C4-2B (cell line): ENCODE data around the gene FOXL1.

Source experiments
- H3K27ac ChIP-seq: fragments of 450-650 bp; 2 replicates; pipeline ENCODE4 v1.5.1; 2017
- ZFX ChIP-seq: fragments of 450-650 bp; IDR thresholded peaks from 2 replicates; pipeline ENCODE4 v1.6.1; 2017
- TF ChIP-seq, protein P1 (sequence below): fragments of 450-650 bp; conservative IDR thresholded peaks from 2 replicates; pipeline ENCODE4 v1.5.1; 2017; ENCODE audit warnings: mild to moderate bottlenecking

FOXL1 gene

DNA sequence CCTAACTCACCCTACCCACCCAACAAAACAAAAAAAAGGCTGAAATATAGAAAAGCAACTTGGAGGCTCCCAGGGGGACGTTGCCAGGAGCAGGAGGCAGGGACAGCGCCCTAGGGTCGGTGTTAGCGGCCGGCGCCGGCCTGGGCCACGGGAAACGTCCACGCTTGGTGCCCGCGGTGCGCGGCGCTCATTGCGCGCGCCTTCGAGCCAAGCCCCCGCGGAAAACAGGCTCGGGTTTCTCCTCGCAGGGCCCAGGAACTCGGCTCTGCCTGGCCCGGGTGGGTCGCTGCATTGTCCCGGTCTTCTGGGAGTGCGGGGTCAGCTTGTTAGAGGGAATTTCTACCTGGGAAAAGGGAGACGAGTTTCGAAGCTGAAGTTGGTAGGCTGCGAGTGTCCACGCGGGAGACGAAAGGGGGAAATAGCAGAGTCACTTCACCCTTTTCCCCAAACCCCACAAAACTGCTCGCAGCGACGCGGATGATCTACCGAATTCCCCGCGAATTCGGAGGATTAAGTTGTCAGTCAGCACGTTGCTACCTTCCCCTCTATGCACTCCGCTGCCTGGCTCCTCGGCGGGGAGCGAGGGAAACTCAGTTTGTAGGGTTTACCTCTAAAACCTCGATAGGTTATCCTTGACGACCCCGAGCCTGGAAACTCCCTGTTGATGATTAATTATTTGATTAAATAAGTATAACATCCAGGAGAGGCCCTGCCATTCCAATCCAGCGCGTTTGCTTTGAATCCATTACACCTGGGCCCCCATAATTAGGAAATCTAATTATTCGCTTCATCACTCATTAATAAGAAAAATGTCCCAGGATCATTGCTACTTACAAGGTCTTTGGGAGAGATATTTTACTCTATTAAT lies 12.5 kb upstream of the FOXL1 start:
- no peak for TF ChIP-seq ZFX
- TF ChIP-seq, protein P1, sequence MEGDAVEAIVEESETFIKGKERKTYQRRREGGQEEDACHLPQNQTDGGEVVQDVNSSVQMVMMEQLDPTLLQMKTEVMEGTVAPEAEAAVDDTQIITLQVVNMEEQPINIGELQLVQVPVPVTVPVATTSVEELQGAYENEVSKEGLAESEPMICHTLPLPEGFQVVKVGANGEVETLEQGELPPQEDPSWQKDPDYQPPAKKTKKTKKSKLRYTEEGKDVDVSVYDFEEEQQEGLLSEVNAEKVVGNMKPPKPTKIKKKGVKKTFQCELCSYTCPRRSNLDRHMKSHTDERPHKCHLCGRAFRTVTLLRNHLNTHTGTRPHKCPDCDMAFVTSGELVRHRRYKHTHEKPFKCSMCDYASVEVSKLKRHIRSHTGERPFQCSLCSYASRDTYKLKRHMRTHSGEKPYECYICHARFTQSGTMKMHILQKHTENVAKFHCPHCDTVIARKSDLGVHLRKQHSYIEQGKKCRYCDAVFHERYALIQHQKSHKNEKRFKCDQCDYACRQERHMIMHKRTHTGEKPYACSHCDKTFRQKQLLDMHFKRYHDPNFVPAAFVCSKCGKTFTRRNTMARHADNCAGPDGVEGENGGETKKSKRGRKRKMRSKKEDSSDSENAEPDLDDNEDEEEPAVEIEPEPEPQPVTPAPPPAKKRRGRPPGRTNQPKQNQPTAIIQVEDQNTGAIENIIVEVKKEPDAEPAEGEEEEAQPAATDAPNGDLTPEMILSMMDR, result no peak
- H3K27ac ChIP-seq, result no peak overlapping the region

DNA sequence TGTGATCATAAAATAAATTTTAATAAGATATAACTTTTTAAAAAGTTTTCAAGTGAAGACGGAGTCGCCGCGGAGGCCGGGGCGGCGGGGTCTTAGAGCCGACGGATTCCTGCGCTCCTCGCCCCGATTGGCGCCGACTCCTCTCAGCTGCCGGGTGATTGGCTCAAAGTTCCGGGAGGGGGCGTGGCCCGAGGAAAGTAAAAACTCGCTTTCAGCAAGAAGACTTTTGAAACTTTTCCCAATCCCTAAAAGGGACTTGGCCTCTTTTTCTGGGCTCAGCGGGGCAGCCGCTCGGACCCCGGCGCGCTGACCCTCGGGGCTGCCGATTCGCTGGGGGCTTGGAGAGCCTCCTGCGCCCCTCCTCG lies 11.8 kb upstream of the FOXL1 start, which contains the start of gene FOXC2:
Gene FOXC2, plus strand, starts transcription at position 229 of the 365 bp plus-strand sequence. CDS start 507 bp downstream, outside the sequence.
- no peak for TF ChIP-seq ZFX
- TF ChIP-seq, protein P1, result no peak
- no peak within 1 kb of the TSS for H3K27ac ChIP-seq

DNA sequence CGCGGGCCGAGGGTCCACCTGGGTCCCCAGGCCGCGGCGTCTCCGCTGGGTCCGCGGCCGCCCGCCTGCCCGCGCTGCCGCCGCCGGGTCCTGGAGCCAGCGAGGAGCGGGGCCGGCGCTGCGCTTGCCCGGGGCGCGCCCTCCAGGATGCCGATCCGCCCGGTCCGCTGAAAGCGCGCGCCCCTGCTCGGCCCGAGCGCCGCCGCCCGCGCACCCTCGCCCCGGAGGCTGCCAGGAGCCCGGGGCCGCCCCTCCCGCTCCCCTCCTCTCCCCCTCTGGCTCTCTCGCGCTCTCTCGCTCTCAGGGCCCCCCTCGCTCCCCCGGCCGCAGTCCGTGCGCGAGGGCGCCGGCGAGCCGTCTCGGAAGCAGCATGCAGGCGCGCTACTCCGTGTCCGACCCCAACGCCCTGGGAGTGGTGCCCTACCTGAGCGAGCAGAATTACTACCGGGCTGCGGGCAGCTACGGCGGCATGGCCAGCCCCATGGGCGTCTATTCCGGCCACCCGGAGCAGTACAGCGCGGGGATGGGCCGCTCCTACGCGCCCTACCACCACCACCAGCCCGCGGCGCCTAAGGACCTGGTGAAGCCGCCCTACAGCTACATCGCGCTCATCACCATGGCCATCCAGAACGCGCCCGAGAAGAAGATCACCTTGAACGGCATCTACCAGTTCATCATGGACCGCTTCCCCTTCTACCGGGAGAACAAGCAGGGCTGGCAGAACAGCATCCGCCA lies 11.2 kb upstream of the FOXL1 start:
- TF ChIP-seq, protein P1, result no peak
- TF ChIP-seq ZFX, result no peak
- H3K27ac ChIP-seq, result no peak overlapping the region

DNA sequence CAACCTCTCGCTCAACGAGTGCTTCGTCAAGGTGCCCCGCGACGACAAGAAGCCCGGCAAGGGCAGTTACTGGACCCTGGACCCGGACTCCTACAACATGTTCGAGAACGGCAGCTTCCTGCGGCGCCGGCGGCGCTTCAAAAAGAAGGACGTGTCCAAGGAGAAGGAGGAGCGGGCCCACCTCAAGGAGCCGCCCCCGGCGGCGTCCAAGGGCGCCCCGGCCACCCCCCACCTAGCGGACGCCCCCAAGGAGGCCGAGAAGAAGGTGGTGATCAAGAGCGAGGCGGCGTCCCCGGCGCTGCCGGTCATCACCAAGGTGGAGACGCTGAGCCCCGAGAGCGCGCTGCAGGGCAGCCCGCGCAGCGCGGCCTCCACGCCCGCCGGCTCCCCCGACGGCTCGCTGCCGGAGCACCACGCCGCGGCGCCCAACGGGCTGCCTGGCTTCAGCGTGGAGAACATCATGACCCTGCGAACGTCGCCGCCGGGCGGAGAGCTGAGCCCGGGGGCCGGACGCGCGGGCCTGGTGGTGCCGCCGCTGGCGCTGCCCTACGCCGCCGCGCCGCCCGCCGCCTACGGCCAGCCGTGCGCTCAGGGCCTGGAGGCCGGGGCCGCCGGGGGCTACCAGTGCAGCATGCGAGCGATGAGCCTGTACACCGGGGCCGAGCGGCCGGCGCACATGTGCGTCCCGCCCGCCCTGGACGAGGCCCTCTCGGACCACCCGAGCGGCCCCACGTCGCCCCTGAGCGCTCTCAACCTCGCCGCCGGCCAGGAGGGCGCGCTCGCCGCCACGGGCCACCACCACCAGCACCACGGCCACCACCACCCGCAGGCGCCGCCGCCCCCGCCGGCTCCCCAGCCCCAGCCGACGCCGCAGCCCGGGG lies 10.4 kb upstream of the FOXL1 start:
- no peak for TF ChIP-seq ZFX
- TF ChIP-seq, protein P1, result no peak
- H3K27ac ChIP-seq, result no peak overlapping the region

DNA sequence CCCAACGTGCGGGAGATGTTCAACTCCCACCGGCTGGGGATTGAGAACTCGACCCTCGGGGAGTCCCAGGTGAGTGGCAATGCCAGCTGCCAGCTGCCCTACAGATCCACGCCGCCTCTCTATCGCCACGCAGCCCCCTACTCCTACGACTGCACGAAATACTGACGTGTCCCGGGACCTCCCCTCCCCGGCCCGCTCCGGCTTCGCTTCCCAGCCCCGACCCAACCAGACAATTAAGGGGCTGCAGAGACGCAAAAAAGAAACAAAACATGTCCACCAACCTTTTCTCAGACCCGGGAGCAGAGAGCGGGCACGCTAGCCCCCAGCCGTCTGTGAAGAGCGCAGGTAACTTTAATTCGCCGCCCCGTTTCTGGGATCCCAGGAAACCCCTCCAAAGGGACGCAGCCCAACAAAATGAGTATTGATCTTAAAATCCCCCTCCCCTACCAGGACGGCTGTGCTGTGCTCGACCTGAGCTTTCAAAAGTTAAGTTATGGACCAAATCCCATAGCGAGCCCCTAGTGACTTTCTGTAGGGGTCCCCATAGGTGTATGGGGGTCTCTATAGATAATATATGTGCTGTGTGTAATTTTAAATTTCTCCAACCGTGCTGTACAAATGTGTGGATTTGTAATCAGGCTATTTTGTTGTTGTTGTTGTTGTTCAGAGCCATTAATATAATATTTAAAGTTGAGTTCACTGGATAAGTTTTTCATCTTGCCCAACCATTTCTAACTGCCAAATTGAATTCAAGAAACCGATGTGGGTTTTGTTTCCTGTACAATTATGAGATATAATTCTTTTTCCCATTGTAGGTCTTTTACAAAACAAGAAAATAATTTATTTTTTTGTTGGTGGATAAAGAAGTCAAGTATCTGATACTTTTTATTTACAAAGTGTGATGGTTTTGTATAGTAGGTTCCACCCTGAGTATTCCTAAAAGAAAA lies 9.4 kb upstream of the FOXL1 start:
- TF ChIP-seq ZFX, result no peak
- TF ChIP-seq, protein P1, result no peak
- no peak overlapping the region for H3K27ac ChIP-seq

DNA sequence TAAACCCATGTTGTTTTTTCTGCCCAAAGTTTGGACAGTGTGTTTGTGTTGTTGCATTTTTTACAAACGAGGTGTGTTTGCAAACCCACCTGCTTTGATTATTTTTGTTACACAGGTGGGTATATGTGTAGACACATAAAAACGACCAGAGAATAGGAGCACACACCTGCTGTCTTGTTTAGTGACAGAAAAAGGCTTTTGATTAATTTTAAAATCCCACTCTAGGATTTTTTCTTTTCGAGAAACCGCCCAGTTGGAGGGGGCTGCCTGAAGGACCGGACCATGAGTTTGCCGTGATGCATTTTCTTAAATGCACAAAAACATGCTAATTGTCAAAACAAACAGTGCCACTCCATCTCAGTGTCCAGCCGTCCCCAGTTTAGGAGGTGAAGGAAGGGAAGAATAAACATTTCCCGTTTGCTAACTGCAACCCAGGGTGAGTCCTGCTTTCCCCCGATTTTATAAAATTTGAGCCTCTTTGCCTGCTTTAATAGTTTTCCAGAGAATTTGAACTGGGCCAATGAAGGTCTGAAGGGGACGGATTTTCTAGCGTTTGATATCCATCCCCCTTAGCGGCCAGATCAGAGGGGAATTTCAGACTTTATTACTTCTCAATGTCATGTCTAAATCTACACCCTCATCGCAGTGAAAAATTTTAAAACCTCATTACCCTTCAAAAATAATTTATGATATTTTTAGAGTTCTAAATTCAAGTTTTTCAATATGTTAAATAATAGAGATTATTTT lies 8.5 kb upstream of the FOXL1 start:
- TF ChIP-seq, protein P1, result no peak
- TF ChIP-seq ZFX, result no peak
- no peak overlapping the region for H3K27ac ChIP-seq
